ENCODE measurements around the gene CPEB2. TPM values are rescaled to one million over a fixed set of nuclear protein-coding genes. Genes with fewer than 3 reads are reported as not detected.

CPEB2 gene
- total RNA-seq, 1 donor from 2014 or later = 23.7 TPM

GRCh38 chr4:15005474-15006115 lies 3.3 kb downstream of the CPEB2 start:
- ATAC-seq (no peak), DNase-seq (ENCODE audit: missing footprints) (no peak)
- intact Hi-C loops (cut with DNase I) = loop anchor here (10.0 kb wide), 1 partner anchor 541 kb away; no protein-coding TSS in a partner anchor

- intact Hi-C loops (cut with DNase I) = loop anchor here (10.0 kb wide), 1 partner anchor 542 kb away; no protein-coding TSS in a partner anchor
- no peak for ATAC-seq
- DNase-seq (ENCODE audit: missing footprints) = no peak
These were observed 4.2 kb downstream of the CPEB2 start for GRCh38 chr4:15006416-15007024.

GRCh38 chr4:15007201-15007600 lies 4.9 kb downstream of the CPEB2 start:
- DNase-seq (ENCODE audit: missing footprints) (no peak), ATAC-seq (no peak)
- intact Hi-C loops (cut with DNase I) = loop anchor here (10.0 kb wide), 1 partner anchor 542 kb away; no protein-coding TSS in a partner anchor

DNA sequence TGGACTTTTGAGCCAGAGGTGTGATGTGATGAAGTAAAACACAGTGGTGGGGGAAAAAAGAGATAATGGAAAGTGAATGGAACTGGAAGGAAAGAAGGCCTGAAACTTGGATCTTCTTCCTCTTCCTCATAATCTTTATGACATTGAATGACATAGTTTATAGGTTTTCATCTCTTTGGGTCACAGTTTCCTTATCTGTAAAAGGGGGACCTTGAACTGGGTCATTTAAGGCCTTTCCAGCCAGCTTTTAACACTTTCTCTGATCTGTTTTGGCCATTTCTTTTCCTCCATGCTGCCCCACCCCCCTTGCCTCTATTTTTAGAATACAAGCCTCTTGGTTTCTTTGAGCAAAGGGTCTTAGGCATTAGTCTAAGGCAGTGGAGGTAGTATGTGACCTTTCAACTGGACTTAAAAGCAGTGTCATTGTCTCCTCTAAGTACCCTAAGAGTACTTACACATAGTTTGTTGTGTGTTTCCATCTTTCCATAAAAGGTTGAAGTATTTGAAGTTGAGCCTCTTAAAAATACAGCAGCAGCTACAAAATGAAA lies 7.8 kb downstream of the CPEB2 start:
- ATAC-seq (no peak), DNase-seq (ENCODE audit: missing footprints) (no peak)
- intact Hi-C loops (cut with DNase I) = no loop called here

GRCh38 chr4:15011166-15011565 lies 8.9 kb downstream of the CPEB2 start:
- ATAC-seq (no peak), DNase-seq (ENCODE audit: missing footprints) (no peak)
- intact Hi-C loops (cut with DNase I) = no loop called here

DNA sequence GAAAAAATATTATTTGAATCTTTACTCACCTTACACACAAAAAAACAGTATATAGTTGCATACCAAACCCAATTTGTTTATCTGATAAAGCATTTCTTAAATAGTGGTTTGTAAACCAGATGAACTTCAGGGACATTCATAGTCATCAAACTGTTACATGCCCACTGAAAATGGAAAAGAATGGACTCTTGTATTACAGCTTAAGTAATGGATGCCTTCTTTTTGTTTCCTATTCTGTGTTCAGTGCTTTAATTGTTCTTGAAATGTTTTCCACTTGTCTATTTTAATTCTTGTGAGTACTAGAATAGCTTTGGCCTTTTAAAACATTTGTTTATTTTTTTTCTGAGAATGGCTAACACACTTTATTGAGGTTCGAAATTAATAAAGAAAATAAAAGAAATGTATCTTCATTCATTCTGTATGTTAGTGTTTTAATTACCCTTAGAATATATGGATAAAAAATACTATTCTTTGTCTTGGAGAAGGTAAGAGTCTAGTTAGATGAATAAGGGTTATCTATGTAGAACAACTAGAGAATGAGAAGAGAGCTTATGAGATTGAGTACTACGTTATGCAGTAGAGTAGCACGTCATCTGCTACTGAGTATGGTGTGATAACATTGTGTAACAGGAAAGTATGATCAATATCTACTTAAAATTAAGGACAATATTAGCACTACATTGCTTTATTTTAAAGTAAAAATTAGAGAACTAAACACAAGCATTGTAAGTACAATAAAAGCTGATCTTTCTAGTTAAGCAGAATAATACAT lies 9.9 kb downstream of the CPEB2 start:
- DNase-seq (ENCODE audit: missing footprints) (no peak), ATAC-seq (no peak)
- intact Hi-C loops (cut with DNase I) = no loop called here

DNA sequence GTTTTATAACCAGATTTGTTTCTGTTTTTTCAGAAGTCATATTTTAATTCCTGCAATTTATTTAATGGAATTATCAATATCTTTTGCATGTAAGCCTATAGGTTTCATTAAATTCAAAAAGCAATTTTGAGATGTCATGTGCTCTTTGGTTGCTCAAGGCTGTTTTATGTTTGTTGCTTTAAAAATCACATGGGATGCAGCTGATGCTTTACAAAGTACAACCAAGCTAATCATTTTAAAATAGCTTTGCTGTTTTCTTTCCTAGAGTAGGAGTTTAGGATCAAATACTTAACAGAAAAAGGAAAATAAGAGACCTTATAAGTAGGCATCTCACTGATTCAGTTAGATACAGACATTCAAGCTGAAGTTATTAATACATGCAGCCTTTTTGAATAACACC lies 11.3 kb downstream of the CPEB2 start:
- ATAC-seq = no peak
- intact Hi-C loops (cut with DNase I) = no loop called here
- DNase-seq (ENCODE audit: missing footprints) = no peak

DNA sequence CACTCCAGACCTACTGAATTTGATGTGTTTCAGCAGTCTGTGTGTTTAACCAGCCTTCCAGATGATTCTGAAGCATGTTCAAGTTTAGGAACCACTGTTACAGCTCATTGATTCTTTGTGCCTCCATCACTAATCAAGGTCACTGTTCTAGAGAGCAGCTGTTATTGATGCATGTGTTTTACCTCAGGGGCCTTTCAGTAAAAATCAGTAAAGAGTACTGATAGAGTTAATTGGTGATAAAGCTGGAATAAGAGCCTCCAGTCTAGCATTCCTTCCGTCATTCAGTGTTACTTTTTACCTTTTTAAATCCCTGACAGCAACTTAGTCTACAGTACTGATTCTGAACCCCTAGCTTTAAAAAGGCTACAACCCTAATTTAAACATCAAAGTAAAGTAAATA lies 12.9 kb downstream of the CPEB2 start:
- DNase-seq (ENCODE audit: missing footprints) (no peak), ATAC-seq (no peak)
- intact Hi-C loops (cut with DNase I) = no loop called here

DNA sequence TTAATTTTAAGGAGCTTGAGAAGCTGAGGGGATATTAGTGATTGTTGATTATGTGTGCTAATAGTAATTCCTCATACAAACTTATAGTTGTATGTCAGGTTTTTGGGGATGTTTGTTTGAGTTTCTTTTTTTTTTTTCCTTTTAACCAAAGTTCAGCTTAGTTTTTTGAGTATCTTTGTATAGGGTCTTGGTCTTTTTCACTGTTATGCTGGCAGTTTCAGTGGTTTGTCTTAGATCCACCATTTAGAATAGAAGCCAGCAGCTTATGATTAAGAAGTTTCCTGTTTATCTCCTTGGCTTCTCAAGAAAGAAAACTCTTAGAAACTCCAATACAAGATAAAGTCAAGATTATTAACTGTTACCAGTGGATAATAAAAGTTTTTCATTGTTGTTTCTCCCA lies 16.1 kb downstream of the CPEB2 start:
- DNase-seq (ENCODE audit: missing footprints) (no peak), ATAC-seq (no peak)
- intact Hi-C loops (cut with DNase I) = no loop called here

DNA sequence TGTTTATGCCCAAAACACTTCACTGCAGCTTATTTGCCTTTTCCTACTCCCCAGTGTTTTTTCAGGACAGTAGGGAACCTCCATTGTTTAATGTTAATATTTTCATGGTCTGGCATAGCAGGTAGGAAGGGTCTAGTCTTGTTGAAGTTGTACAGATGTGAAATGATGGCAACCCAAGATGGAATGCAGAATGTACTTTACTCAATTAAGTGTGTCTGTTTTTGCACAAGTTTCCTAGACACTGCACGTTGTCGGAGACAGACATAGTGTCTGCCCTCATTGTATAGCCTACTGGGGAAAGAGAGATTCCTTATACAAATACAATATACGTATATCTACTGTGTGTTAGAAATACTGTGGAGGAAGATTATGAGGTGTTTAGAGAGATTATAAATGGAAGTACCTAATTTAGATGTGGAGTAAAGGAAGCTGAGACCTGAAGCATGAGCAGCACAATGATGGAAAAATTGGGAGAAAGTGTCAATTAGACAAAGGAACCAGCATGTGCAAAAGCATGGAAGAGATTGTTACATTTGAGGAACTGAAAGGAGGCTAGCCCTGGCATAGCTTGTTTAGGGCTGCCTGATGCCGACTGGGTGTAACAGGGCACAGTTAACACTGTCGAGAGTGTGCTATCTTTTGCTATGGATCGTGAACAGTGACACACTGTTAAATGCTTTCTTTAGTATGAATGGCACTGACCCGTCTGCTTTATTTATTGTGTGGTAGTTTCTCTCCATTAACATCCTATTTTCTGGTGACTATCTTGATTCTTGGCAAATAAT lies 18.4 kb downstream of the CPEB2 start:
- ATAC-seq (peak; percentile 70), DNase-seq (ENCODE audit: missing footprints) (no peak)
- intact Hi-C loops (cut with DNase I) = no loop called here

DNA sequence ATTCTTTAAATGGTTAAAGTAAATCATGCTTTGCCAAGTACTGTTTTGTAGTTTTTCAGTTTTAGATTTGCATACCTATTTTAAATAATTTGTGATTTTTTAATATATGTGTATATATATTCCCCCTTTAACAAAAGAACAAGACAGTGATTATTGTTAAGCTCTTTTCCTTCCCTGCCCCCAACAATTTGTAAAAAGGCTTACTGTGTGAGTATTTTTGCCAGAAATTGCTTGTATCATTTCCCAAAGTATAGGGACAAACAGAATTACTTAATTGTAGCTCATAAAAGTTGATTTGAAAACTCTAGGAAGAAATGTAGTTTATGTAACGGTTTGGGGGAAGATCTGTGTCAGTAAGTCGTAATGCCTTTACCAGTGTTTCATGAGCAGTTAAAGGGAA lies 19.0 kb downstream of the CPEB2 start:
- DNase-seq (ENCODE audit: missing footprints) = no peak
- intact Hi-C loops (cut with DNase I) = no loop called here
- ATAC-seq = no peak

DNA sequence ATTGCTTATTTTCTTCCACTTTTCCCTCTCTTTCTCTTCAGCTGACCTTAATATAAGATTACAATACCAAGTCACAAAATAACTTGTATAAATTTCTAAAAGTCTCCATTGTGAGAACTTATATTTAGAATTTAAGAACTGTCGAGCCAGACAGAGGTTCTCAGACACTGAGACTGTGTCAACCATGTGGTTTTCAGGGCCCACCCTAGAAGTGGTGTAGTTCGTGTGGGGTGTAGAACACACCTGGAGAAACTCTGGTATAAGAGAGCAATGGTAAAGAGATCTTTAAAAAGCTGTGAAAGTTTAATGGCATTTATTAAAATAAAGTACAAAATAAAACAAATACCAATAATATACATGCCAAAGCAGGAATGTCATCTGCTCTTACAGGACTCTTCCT lies 19.7 kb downstream of the CPEB2 start:
- intact Hi-C loops (cut with DNase I) = no loop called here
- ATAC-seq = no peak
- no peak for DNase-seq (ENCODE audit: missing footprints)

DNA sequence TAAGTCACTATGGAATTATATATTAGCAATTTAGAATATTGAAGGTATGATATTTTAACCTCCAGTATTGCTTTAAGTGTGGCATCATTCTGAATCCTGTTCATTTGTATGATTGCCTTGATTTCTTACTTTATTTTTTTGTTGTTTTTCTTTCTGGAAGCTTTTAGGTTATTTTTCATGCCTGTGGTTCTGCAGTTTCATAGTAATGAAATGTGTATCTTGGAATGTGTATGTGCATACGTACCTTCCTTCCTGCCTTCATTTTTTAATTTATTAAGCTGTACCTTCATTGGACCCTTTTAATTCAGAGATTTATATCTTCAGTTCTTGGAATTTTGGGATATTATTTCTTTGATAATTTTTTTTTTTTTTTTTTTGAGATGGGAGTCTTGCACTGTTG lies 22.1 kb downstream of the CPEB2 start:
- intact Hi-C loops (cut with DNase I) = no loop called here
- no peak for DNase-seq (ENCODE audit: missing footprints)
- no peak for ATAC-seq

DNA sequence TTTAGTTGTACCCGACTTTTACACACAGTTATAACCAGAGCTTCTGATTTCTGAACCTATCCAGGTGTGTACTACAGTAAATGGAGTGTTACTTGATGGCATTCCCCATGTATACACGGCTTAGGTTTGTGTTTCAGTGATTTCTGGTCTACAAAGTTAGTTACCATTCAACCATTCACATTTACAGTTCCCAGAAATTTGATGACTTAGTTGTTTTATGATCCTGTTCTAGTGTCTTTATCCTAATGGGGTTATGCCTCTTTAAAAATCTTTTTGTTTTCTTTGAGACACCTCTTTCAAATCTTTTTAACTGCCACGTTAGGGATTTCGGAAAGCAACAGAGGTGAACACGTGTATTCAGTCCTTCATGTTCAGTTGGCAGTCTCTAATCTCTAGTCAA lies 23.4 kb downstream of the CPEB2 start:
- ATAC-seq (no peak), DNase-seq (ENCODE audit: missing footprints) (no peak)
- intact Hi-C loops (cut with DNase I) = no loop called here

DNA sequence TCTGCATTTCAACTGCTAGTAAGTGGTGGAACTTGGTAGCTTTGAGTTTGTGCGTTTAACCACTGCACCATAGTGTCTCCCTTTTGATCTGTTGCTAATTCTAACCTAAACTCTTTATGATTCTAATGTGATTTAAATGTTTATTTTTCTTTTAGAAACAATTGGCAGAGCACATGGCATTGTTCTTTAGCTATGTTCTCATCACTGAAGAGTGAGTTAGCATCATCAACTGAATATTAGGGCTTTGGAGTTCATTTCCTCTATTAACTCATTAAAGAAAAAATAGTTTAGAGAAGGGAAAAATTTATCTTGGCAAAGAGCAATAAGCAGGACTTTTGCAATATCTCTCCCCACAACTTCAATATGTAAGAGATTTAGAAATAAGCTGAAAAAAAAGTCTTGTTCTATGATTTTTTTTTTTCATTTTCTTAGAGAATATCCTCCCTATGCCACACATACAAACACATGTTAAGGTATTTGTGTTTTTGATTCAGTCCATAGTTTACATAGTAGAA lies 25.7 kb downstream of the CPEB2 start:
- intact Hi-C loops (cut with DNase I) = no loop called here
- ATAC-seq (no peak), DNase-seq (ENCODE audit: missing footprints) (no peak)

GRCh38 chr4:15031197-15031596 lies 28.9 kb downstream of the CPEB2 start:
- ATAC-seq (no peak), DNase-seq (ENCODE audit: missing footprints) (no peak)
- intact Hi-C loops (cut with DNase I) = no loop called here

- intact Hi-C loops (cut with DNase I) = no loop called here
- DNase-seq (ENCODE audit: missing footprints) = no peak
- ATAC-seq = no peak
These were observed 29.9 kb downstream of the CPEB2 start for GRCh38 chr4:15031993-15032675.

DNA sequence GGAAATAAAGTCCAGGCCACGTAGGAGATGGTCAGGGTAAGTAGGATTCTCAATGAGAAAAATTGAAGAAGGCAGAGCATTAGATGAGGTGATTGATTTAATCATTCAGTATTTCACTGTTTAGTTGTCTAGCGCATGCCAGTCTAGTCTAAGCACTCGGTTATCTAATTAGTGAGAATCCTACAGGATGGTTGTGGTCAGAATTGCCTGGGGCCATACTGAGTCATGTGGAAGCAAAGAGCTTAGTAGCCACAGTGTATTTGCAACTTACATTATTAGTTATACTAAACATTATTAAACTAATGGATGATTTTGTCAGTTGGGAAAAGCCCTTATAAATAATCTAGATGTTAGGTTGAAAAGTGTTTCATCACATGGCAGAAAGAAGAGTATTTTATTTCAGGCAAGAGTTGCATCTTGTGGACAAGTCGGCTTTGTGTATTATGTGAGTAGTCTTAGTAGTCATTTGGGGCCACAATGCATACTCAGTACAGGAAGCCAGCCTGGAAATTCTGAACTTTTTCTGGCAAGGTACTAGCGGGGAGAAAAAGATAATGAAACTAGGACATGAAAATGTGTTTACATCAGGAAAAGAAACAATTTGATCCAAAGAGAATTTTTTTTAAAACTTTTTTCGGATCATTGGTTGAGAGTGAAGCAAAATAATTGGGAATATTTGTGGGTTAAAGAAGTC lies 31.9 kb downstream of the CPEB2 start:
- ATAC-seq = no peak
- intact Hi-C loops (cut with DNase I) = no loop called here

More for the DNA sequence above, 31.9 kb downstream of the CPEB2 start:
- no peak for DNase-seq (ENCODE audit: missing footprints)
